KMS-11 (cell line): ENCODE measurements around the gene TEN1.

Experiments used
- H2AFZ ChIP-seq: fragments of 200-600 bp; sonication (generic); 2 replicates; pipeline ENCODE4 v1.6.1; 2016; ENCODE audit warnings: antibody characterized with exemption, mixed run types, low read depth
- H3K27ac ChIP-seq: fragments of 200-600 bp; sonication (generic); 2 replicates; pipeline ENCODE4 v1.6.1; 2016; ENCODE audit warnings: mild to moderate bottlenecking, mixed run types
- H3K27me3 ChIP-seq: fragments of 200-600 bp; sonication (generic); 2 replicates; pipeline ENCODE4 v1.6.1; 2017; ENCODE audit warnings: mild to moderate bottlenecking, low read depth, mixed run types, moderate library complexity; ENCODE audit not compliant: insufficient read depth
- H3K36me3 ChIP-seq: fragments of 200-600 bp; sonication (generic); 2 replicates; pipeline ENCODE4 v1.6.1; 2017; ENCODE audit warnings: mild to moderate bottlenecking, mixed run types; ENCODE audit not compliant: insufficient read depth
- H3K4me1 ChIP-seq: fragments of 200-600 bp; sonication (generic); 2 replicates; pipeline ENCODE4 v1.6.1; 2016; ENCODE audit warnings: mild to moderate bottlenecking, low read depth, mixed run types; ENCODE audit not compliant: poor library complexity, severe bottlenecking
- H3K4me2 ChIP-seq: fragments of 200-600 bp; sonication (generic); 2 replicates; pipeline ENCODE4 v1.7.0; 2016; ENCODE audit warnings: mild to moderate bottlenecking, mixed run types
- H3K4me3 ChIP-seq: fragments of 200-600 bp; sonication (generic); IDR thresholded peaks from 2 replicates; pipeline ENCODE4 v1.6.1; 2017; ENCODE audit warnings: low read depth, low read length, mixed read lengths; ENCODE audit not compliant: insufficient read depth
- H3K79me2 ChIP-seq: fragments of 200-600 bp; sonication (generic); 2 replicates; pipeline ENCODE4 v1.6.1; 2016; ENCODE audit warnings: low read depth, mixed run types; ENCODE audit not compliant: insufficient read depth
- H3K9ac ChIP-seq: fragments of 200-600 bp; sonication (generic); 2 replicates; pipeline ENCODE4 v1.6.1; 2016; ENCODE audit warnings: mild to moderate bottlenecking, mixed run types
- H4K20me1 ChIP-seq: fragments of 200-600 bp; sonication (generic); 2 replicates; pipeline ENCODE4 v1.6.1; 2016; ENCODE audit warnings: mild to moderate bottlenecking, mixed run types; ENCODE audit not compliant: insufficient read depth
- CTCF ChIP-seq: fragments of 200-600 bp; sonication (generic); conservative IDR thresholded peaks from 2 replicates; pipeline ENCODE4 v1.6.1; 2017; ENCODE audit warnings: low read depth, mild to moderate bottlenecking, antibody characterized with exemption, low read length, moderate library complexity, mixed read lengths

TEN1 gene

GRCh38 chr17:75996665-75997590, 17.9 kb downstream of the TEN1 start:
- H4K20me1 ChIP-seq, result no peaks in the 10 kb centered on the region
- no peak overlapping the region for H3K27ac ChIP-seq
- H3K4me1 ChIP-seq, result peaks cover 7% of the 10 kb centered on the region
- no peak overlapping the region for H3K4me3 ChIP-seq
- no peak for TF ChIP-seq CTCF
- H3K4me2 ChIP-seq, result no peak overlapping the region
- no peaks in the 10 kb centered on the region for H3K36me3 ChIP-seq
- H2AFZ ChIP-seq, result no peak overlapping the region
- H3K79me2 ChIP-seq, result no peaks in the 10 kb centered on the region
- no peak overlapping the region for H3K9ac ChIP-seq
- H3K27me3 ChIP-seq, result no peaks in the 10 kb centered on the region

GRCh38 chr17:75998327-75998795, 19.3 kb downstream of the TEN1 start:
- Histone ChIP-seq H4K20me1 (no peaks in the 10 kb centered on the region), H3K27me3 (no peaks in the 10 kb centered on the region), H3K4me1 (peaks cover 7% of the 10 kb centered on the region), H2AFZ (no peak overlapping the region), H3K9ac (no peak overlapping the region), H3K4me2 (no peak overlapping the region), H3K36me3 (no peaks in the 10 kb centered on the region), H3K4me3 (no peak overlapping the region), H3K79me2 (no peaks in the 10 kb centered on the region), H3K27ac (no peak overlapping the region)
- TF ChIP-seq CTCF, result no peak

- no peak overlapping the region for H3K27ac ChIP-seq
Observed at GRCh38 chr17:76000016-76000754, 21.1 kb downstream of the TEN1 start.

More at GRCh38 chr17:76000016-76000754, 21.1 kb downstream of the TEN1 start:
- H3K36me3 ChIP-seq, result no peaks in the 10 kb centered on the region
- no peaks in the 10 kb centered on the region for H4K20me1 ChIP-seq
- H3K79me2 ChIP-seq, result no peaks in the 10 kb centered on the region
- no peak overlapping the region for H3K4me3 ChIP-seq
- H3K4me1 ChIP-seq, result peaks cover 7% of the 10 kb centered on the region
- H2AFZ ChIP-seq, result peak overlapping the region; percentile 41; the same call in 1 of the 2 replicates
- H3K27me3 ChIP-seq, result no peaks in the 10 kb centered on the region
- H3K9ac ChIP-seq, result no peak overlapping the region
- TF ChIP-seq CTCF, result peak; percentile 89
- H3K4me2 ChIP-seq, result no peak overlapping the region; the same call in 1 of the 2 replicates
